Umbilical cord (tissue), 2 donors: ENCODE results near the gene PLEKHO2. TPM values are rescaled to one million over a fixed set of nuclear protein-coding genes. Genes with fewer than 3 reads are reported as not detected.
A peak's percentile ranks its signal among the peaks of the same experiment; 100 is the strongest.

ENCODE experiments used
- DNase-seq: peaks from one replicate; pipeline ENCODE4 v3.0.0-alpha.2; 2015; ENCODE audit warnings: low spot score
- total RNA-seq: library from RNA; depleted of rRNA; stranded (reverse); fragments of >200 nt; gene quantifications from one replicate; pipeline ENCODE4 v1.2.3, GENCODE V29; 2014; ENCODE audit warnings: low replicate concordance; ENCODE audit not compliant: insufficient read depth

Gene PLEKHO2
- total RNA-seq, 1 donor from 2014 or later, result 29.4 TPM

DNA sequence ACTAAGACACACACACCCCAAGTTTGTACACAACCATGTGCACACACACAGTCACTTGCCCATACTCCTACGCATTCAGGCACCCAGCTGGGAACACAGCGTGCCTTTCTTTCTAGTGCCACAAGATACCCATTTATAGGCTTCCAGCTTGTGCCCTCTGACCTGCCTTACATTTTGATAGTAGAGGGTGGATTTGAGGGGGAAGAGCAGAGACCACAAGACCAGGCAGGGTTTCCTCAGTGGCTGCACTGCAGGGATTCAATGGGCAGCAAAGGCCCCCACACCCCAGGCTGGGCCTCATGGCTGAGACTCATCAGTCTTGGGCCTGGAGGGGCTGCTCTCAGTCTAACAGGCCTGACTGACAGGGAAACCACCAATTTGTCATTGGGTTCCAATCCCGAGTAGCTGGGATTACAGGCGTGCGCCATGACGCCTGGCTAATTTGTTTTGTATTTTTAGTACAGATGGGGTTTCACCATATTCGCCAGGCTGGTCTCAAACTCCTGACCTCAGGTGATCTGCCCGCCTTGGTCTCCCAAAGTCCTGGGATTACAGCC is 51.2 kb downstream of the PLEKHO2 start:
- no peak for DNase-seq

DNA sequence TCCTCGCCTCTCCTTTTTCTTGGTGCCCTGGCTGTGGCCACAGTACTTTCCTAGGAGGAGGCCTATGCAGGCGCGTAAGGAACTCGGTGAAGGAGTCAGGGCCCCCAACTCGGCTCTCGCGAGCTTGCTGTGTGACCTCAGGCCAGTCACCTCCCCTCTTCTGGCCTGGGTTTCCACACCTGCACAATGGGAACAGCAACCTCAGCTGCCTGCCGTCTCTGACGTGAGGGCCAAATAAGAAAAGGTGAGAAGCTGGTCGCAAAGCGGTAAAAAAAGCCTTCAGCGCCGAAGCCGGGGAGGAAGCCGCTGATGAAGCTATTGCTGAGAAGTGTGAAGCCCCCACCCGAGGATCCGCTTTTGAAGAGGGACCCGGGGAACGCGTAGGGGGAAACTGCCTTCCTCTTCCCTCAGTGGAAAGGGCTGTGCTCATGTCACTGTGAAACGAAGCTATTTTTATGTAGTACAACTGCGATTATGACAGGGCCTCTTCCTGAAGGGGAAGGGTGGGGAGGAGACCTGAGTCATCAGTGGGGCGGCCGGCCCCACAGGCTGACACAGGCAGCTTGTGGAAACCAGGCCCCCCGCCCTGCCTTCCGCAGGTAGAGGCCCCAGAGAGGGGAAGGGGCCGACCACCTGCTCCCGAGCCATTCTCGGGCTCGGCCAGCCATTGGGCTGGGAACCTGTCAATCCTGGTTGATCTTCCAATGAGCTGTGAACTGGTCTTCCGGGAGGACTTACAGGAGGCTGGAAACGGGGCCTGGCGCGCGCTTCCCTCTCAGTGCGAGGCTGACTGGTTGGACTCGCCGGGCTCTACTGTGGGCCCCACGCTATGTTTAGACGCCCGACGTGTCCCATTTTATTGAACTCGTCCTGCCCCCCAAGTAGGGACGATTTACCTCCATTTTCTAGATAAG is 52.0 kb downstream of the PLEKHO2 start:
- DNase-seq, result peak; percentile 99

DNA sequence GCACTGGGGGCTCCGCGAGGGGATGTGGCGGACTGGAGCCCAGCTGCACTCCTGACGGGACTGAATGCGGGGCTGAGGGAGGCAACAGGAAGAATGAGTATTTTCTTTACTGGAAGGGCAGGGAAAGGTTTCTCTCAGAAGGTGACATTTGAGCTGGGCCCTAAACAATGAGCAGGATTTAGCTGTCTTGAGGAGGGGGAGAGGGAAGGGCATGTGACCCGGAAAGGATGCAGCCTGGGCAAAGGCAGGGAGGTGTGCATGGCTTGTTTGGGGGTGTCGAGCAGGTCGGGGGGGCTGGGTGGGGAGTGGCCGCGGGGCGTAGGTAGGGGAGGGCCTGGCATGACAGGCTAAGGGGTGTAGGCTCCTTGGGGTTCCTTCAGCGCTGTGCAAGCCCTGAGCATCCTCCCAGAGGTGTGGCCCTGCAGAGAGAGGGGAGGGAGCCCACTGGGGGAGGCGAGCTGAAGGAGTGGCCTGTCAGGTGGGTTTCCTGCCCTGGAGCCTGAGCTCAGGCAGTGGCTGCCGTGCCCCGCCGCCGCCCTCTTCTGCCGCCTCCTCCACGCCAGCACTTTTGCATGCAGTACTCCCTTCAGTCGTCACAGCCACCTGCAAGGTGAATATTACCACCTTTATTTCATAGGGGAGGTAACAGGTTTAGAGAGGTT is 52.8 kb downstream of the PLEKHO2 start:
- peak; percentile 54 for DNase-seq

DNA sequence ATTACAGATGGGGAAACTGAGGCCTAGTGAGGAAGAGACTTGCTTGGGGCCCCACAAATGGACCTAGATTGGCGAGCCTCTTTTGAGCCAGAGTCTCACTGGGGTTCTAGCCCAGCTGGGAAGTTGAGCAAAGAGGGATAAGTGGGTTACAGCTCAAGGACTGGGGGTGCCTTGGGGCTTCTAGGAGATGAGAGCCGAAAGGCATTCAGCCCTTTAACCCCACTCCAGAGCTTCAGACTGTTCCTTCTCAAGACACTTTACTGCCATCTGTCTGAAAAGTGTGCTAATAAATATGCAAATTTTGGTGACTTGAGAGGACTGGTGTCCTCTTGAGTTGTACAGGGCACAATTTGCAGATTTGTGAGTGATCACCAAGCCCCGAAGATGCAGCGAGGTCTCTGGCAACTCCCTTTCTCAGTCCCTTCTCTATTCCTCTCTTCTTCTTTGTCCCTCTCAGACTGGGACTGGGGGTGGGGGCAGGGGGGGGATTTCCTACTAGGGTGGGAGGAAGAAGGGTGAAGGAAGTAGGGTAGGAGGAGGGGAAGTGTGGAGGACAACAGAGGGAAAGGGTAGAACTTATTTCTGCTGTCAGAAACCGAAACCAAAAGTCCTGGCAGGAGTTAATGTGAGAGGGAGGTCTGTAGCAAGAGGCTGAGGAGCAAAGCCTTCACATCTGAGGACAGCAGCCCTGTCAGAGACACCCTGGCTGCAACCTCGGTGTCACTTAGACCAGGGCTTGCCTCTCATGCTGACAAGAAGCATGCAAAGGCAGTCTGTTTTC is 53.8 kb downstream of the PLEKHO2 start:
- DNase-seq, result peak; percentile 44

DNA sequence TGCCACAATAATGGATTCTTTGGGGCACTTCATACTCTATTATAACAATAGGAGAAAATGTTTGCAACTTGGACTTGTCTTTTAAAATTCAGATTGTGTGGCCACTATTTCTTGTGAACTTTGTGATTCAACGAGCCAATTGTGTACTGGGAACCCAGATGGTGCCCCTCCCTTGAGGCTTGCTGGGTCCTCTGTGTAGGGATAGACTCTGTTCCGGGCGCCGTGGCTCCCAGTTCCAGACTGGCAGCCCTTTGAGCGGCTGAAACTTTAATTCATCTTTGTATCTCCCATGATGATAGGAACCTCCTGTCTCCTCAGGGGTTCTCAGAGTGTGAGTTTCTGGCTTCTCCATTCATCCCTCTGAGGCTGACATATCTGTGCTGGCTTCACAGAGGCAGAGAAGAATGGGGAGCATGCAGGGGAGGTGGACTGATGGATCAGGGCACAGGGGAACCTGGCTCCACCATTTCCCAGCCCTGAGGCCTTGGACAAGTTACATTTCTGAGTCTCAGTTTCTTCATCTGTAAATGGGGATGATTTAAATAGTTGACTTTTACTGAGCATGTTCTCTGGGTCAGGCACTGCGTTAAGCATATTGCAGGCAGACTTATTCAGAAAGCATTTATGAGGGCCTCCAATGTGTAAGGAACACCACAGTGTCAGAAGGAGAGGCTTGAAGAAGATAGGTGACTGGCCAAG is 54.8 kb downstream of the PLEKHO2 start:
- DNase-seq, result no peak

DNA sequence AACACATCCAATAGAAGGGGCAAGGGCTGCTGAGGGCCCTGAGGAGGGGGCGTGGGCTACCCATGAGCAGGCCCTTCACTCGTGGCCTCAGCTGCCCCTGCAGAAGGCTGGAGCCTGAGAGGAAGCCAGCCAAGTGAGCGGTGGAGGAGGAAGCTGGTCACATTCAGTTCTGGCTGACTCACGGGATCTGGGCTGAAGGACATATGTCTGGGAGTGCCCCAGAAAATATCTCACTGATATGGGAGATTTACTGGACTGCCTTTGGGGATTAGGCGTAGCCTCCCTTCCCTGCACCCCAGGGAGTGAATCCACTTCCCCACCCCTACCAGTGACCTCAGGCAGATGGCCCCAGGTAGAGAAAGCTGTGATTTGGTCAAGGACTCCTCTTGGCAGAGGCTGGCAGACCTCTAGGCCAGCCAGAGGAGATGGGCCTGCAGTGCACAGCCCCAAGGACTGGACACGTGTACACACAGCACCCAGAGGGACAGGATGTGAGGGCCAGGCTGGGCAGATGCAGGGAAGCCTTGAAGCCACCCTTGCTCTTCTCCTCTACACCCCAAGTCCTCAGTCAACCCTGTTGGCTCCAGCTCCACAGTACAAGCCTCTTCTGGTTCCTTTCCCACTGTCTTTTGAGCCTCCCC is 55.8 kb downstream of the PLEKHO2 start:
- DNase-seq, result peak; percentile 88

DNA sequence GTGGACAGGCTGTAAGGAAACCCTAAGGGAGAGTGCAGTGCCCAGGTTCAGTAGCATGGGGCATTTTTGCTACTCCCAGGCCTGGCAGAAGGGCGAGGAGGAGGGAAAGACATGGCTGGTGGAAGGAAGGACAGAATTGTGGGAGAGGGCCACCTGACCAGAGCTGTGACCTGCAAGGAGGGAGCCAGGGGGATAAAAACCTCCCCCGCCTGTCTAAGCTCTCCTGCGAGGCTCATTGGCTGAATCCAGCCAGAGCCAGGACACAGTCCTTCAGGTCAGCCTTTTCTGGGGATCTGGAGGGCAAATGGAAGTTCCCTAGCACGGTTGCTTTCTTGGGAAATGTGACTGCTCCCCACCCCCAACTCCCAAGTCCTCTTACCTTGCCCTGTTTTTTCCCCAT is 56.7 kb downstream of the PLEKHO2 start:
- no peak for DNase-seq

DNA sequence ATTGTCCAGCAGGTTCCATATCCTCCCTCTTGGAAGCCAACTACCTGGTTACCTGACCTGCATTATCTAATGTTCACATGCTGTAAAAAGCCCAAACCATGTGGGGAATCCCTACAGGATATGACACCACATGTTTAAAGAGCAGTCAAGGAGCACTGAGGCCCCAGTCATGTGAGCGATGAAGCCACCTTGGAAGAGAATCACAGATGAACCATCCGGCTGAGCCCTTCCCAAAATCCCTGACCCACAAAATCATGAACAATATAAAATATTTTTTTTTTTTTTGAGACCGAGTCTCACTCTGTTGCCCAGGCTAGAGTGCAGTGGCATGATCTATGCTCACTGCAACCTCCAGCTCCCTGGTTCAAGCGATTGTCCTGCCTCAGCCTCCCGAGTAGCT is 59.4 kb downstream of the PLEKHO2 start:
- DNase-seq, result no peak

DNA sequence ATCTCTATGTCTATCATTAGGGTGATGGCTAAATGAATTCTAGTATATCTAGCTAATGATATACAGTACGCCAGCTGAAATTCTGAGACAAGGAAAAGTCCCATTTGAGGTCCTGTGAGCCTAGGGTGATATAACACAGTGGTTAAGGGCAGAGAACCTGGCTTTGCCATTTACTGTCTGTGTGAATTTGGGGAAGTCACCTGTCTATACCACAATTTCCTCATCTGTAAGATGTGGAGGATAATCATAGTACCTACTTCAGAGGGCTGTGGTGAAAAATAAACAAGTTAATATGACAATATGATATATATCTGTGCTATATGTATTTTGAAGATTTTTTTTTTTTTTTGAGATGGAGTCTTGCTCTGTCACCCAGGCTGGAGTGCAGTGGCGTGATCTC is 60.2 kb downstream of the PLEKHO2 start:
- DNase-seq, result no peak

DNA sequence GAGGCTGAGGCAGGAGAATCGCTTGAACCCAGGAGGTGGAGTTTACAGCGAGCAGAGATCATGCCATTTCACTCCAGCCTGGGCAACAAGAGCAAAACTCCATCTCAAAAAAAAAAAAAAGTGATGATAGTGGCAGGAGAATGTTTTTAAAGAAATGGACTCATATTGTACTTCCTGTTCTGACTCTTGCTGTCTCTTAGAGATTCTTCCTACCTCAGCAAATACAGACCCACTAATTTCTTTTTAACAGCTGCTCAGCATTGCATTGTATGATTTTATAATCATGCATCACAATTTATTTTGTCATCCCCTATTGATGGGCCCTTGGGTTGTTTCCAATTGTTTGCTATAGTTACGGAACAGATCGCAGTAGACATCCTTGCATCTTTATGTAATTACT is 61.1 kb downstream of the PLEKHO2 start:
- no peak for DNase-seq

DNA sequence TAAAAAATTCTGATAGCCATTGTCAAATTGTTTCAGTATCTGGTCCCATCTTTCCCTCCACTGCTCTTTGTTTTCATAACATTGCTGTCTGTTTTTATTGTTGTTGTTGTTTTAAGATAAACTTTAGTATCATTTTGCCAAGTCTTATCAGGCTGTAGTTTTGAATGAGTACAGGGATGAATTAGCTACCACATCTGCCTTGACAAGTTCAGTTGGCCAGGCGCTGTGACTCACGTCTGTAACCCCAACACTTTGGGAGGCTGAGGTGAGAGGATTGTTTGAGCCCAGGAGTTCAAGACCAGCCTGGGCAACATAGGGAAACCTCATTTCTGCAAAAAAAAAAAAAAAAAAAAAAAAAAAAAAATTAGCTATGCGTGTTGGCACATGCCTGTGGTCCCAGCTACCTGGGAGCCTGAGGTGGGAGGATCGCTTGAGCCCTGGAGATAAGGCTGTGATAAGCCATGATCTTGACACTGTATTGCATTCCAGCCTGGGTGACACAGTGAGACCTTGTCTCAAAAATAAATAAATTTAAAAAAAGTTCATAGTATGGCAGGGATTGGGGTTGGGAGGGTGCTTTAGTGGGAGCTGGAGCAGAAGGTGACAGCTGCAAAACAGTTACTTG is 61.7 kb downstream of the PLEKHO2 start:
- DNase-seq, result no peak

DNA sequence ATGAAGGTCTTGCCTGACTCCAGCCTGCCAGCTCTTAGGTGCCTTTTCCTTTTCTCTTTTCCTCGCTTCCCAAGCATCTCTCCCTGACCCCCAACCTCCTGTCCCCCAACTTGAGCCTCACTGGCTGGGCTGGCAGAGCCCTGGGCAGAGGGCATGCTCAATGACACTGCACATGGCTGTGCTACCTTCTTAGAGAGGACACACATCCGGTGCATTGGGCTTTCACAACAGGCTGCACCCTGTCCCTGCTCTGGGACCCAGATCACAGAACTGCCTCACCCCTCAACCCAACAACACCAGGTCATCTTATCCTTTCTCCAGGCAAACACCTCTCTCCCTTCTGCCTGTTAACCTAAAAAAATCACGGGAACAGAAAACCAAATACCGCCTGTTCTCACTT is 62.5 kb downstream of the PLEKHO2 start:
- no peak for DNase-seq

DNA sequence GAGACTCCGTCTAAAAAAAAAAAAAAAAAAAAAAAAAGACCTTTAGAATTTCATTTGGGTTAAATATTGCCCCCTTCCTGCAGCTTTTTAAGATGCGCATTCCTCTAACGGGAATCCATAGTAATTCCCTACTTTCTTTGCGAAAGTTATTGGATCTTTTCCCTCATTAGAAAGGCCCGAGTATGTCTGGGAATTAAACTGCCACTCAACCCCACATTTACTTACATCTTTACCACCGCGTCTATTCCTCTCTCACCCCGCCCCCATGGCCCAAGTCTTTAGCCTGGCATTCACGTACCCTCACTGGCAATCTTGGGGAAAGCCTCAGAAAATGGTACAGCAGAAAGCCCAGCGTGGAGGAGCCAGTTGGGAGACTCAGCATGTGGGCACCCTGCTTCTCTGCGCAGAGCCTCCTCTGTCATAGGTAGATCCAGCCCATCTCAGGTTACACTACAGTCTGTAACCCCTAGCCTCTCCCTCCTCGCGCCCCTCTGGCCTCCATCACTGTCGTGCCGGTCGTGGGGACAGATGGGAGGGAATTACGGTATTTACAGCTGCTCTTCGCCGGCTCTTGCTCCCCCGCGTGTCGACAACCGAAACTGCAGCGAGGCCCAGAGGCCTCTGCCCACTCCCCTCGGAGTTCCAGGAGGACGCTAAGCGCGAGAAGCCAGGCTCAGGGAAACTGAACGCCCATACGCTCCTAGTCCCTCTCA is 63.6 kb downstream of the PLEKHO2 start:
- DNase-seq, result peak; percentile 79

DNA sequence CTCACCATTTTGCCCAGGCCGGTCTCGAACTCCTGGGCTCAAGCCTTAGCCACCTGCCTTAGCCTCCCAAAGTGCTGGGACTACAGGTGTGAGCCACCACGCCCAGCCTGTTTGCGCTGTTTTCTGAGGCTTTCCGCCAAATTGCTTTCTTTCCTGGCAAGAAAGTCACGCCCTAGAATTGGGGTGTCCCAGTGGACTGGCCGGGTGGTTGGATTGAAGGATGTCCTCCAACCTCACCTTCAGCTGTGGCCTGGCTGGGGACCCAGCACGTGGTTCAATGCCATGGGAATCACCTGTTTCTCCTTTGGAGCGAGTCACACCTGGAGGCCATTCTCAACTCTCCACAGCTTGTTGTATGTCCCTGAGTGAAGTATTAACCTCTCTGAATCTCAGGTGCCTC is 64.2 kb downstream of the PLEKHO2 start:
- no peak for DNase-seq

DNA sequence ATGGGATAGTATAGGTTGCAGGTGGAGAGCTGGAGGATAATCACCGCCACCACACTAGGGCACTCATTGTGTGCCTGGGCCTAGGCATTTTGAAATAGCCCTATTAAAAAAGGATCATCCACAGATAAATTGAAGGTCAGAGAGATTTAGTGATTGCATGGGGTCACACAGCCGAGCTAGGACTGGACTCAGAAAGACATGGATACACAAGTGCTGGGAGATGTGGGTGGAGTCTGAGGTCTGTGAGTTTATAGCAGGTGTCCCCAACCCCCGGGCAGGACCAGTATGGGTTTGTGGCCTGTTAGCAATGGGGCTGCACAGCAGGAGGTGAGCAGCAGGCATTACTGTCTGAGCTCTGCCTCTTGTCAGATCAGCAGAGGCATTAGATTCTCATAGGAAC is 64.7 kb downstream of the PLEKHO2 start:
- DNase-seq, result no peak

DNA sequence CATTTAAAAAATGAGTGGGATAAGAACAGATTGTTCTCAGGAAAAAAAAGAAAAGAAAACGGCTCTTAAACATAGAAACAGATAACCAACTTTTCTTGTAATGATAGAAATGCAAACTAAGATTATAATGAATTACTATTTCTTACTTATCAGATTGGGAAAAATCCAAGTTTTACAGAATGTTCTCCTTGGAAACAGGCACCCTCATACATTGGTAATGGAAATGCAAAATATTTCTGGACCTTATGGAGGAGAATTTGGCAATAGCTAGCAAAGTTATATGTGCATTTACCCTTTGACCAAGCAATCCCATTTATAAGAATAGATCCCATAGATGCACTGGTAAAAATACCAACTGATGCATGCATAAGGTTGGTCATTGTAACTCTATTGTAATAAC is 66.3 kb downstream of the PLEKHO2 start:
- no peak for DNase-seq

DNA sequence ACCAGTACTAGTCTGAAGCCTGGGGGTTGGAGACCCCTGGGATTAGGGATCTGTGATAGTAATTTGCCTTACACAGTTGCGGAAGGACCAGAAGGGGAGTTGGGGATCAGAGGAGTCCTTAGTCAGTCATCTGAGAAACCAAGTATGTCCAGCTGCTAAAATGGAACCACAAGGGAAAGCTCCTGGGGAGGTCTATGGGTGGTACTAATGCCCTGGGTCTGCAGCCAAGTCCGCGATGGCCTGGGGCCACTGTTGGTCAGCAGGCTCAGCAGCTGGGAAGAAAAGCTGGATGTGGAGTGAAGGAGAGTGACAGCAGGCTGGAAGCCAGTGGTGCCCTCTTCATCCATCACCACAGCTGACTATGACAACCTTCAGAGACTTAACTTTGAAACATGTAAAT is 67.8 kb downstream of the PLEKHO2 start:
- no peak for DNase-seq

DNA sequence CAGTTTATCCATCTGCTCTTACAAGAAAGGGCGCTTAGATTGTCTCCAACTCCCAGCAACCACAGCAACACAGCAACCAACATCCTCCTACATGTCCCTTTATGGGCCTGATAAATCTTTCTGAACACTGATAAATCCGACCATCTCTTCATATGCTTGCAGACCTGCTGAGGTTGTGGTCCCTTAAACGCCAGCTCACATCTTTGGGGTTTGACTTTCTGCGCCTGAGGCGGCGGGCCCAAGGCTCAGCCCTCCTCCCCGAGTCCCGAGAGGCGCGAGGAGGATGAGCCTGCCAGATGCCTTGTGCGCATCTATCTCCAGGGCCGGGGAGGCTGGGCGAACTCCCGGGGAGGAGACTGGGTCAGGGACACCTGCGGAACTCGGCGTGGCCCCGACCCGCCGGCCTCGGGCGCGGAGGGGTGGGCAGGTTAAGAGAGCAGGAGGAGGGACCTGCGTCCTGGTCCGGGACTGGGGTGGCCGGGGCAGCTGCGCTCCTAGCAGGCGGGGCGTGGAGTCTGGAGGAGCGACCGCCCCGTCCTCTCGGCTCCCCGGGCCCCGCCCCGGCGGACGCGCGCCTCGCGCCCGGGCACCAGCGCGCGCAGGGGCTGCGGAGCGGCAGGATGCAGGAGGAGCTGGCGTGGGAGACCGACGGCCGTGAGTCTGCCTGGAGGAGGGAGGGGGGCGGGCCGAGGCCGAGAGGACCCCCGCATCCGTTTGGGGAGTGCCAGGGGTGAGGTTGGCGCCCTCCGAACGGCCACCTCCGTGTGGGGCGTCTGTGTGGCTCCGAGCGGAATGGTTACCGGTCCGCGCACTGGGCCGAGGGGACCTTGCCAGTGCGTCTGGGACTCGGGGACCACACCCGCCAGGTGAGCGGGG is 69.8 kb downstream of the PLEKHO2 start, which contains the start of gene ANKDD1A:
Gene ANKDD1A, plus strand, starts transcription at position 592 of the 876 bp plus-strand sequence. Its CDS starts 29 bp downstream, at position 621.
- peak; percentile 83 for DNase-seq
